ENCODE results near the gene CHD9.
"Not testable (repeated sequence)": the region's sequence is repeated elsewhere in the genome, so short reads cannot be mapped to it uniquely, and the experiment has no call there.

The CHD9 gene

GRCh38 chr16:53142823-53143568 lies 88.2 kb downstream of the CHD9 start:
- DNase-seq: no peak

GRCh38 chr16:53147500-53148065 lies 92.8 kb downstream of the CHD9 start:
- DNase-seq: no peak

GRCh38 chr16:53150769-53151168 lies 96.0 kb downstream of the CHD9 start:
- no peak for DNase-seq

- DNase-seq: no peak
Observed at GRCh38 chr16:53152329-53152728, 97.5 kb downstream of the CHD9 start.

- no peak for DNase-seq
Observed at GRCh38 chr16:53153130-53153529, 98.3 kb downstream of the CHD9 start.

GRCh38 chr16:53154513-53154912 lies 99.7 kb downstream of the CHD9 start:
- no peak for DNase-seq

- no peak for DNase-seq
Observed at GRCh38 chr16:53156516-53156915, 101.7 kb downstream of the CHD9 start.

- no peak for DNase-seq
Observed at GRCh38 chr16:53159781-53160436, 105.1 kb downstream of the CHD9 start.

GRCh38 chr16:53166099-53166498 lies 111.3 kb downstream of the CHD9 start:
- DNase-seq: no peak

- no peak for DNase-seq
Observed at GRCh38 chr16:53168744-53169143, 114.0 kb downstream of the CHD9 start.

- DNase-seq: no peak
Observed at GRCh38 chr16:53172517-53172916, 117.7 kb downstream of the CHD9 start.

GRCh38 chr16:53175118-53175517 lies 120.3 kb downstream of the CHD9 start:
- DNase-seq: no peak

GRCh38 chr16:53176434-53176833 lies 121.6 kb downstream of the CHD9 start:
- DNase-seq: no peak

GRCh38 chr16:53183442-53183841 lies 128.7 kb downstream of the CHD9 start:
- DNase-seq: no peak

GRCh38 chr16:53185741-53186140 lies 130.9 kb downstream of the CHD9 start:
- not testable (repeated sequence) for DNase-seq

- DNase-seq: no peak
Observed at GRCh38 chr16:53187775-53188174, 133.0 kb downstream of the CHD9 start.

GRCh38 chr16:53191413-53191812 lies 136.6 kb downstream of the CHD9 start:
- no peak for DNase-seq

GRCh38 chr16:53198933-53199332 lies 144.1 kb downstream of the CHD9 start:
- no peak for DNase-seq

- no peak for DNase-seq
Observed at GRCh38 chr16:53201900-53202299, 147.1 kb downstream of the CHD9 start.

GRCh38 chr16:53202398-53202797 lies 147.6 kb downstream of the CHD9 start:
- DNase-seq: no peak

- DNase-seq: no peak
Observed at GRCh38 chr16:53207810-53208752, 153.3 kb downstream of the CHD9 start.

GRCh38 chr16:53209429-53209828 lies 154.6 kb downstream of the CHD9 start:
- DNase-seq: no peak

GRCh38 chr16:53209877-53210276 lies 155.1 kb downstream of the CHD9 start:
- DNase-seq: no peak
